Stomach (tissue), 4 donors: ENCODE data around the gene CFAP221.

Experiments used
- CTCF ChIP-seq, 7 experiments: fragments of 450-650 bp in 4 of 7; fragments of 200-600 bp in 3 of 7; sonication (generic) in 3 of 7; IDR thresholded peaks; one replicate each; pipeline ENCODE4 v1.5.1; 2016 to 2019; ENCODE audit warnings: antibody characterized with exemption in 7 of 7, control low read depth in 2 of 7, mild to moderate bottlenecking in 1 of 7
- EP300 ChIP-seq: sonication (generic); formaldehyde crosslinking; IDR thresholded peaks from one replicate; pipeline ENCODE4 v1.6.1; 2017; ENCODE audit warnings: antibody characterized with exemption
- POLR2A ChIP-seq, 4 donors: fragments of 450-650 bp; IDR thresholded peaks; one replicate each; pipeline ENCODE4 v1.6.1; 2016; ENCODE audit warnings: antibody characterized with exemption in 4 of 4, control low read depth in 2 of 4, mild to moderate bottlenecking in 1 of 4, moderate library complexity in 1 of 4
- POLR2AphosphoS5 ChIP-seq, 3 donors: sonication (generic); formaldehyde crosslinking; IDR thresholded peaks; one replicate each; pipeline ENCODE4 v1.6.1; 2016; ENCODE audit warnings: antibody characterized with exemption in 3 of 3

- no peak for TF ChIP-seq CTCF (IDR thresholded peaks at IDR 0.05)
- no peak for TF ChIP-seq POLR2A (IDR thresholded peaks at IDR 0.05)
- no peak for TF ChIP-seq EP300
- TF ChIP-seq POLR2AphosphoS5 (IDR thresholded peaks at IDR 0.05), result no peak
These were observed 72.2 kb downstream of the CFAP221 start for GRCh38 chr2:119616421-119616820.
